Loucy (cell line): ENCODE measurements around the gene RPL9.
"Not testable (repeated sequence)": the region's sequence is repeated elsewhere in the genome, so short reads cannot be mapped to it uniquely, and the experiment has no call there.

ENCODE experiments used
- H2AFZ ChIP-seq: fragments of 200-600 bp; sonication (generic); 2 replicates; pipeline ENCODE4 v1.6.0; 2016; ENCODE audit warnings: antibody characterized with exemption, mild to moderate bottlenecking, low read length, moderate library complexity
- H3F3A ChIP-seq: fragments of 200-600 bp; 2 replicates; pipeline ENCODE4 v1.6.0; 2016; ENCODE audit warnings: antibody characterized with exemption, low read depth, mild to moderate bottlenecking
- H3K27me3 ChIP-seq: fragments of 200-600 bp; sonication (generic); 2 replicates; pipeline ENCODE4 v1.6.1; 2014; ENCODE audit warnings: low read length, mild to moderate bottlenecking; ENCODE audit not compliant: insufficient read depth, poor library complexity, severe bottlenecking
- H3K36me3 ChIP-seq: fragments of 200-600 bp; sonication (generic); 2 replicates; pipeline ENCODE4 v1.6.1; 2016; ENCODE audit warnings: low read length; ENCODE audit not compliant: insufficient read depth
- H3K4me1 ChIP-seq: fragments of 200-600 bp; sonication (generic); 2 replicates; pipeline ENCODE4 v1.5.1; 2014; ENCODE audit warnings: low read length, mild to moderate bottlenecking; ENCODE audit not compliant: insufficient read depth, poor library complexity, severe bottlenecking
- H3K4me2 ChIP-seq: fragments of 200-600 bp; sonication (generic); 2 replicates; pipeline ENCODE4 v1.6.0; 2014; ENCODE audit warnings: antibody characterized with exemption, low read length, low read depth, mild to moderate bottlenecking; ENCODE audit not compliant: poor library complexity, severe bottlenecking
- H3K4me3 ChIP-seq: fragments of 200-600 bp; sonication (generic); 2 replicates; pipeline ENCODE4 v1.5.1; 2014; ENCODE audit warnings: low read length, mild to moderate bottlenecking, mixed read lengths; ENCODE audit not compliant: poor library complexity, severe bottlenecking
- H3K79me2 ChIP-seq: fragments of 200-600 bp; sonication (generic); 2 replicates; pipeline ENCODE4 v1.6.1; 2014; ENCODE audit warnings: low read length; ENCODE audit not compliant: insufficient read depth
- H3K9ac ChIP-seq: fragments of 200-600 bp; sonication (generic); 2 replicates; pipeline ENCODE4 v1.6.0; 2014; ENCODE audit warnings: mild to moderate bottlenecking, low read depth, low read length, moderate library complexity; ENCODE audit not compliant: poor library complexity, severe bottlenecking
- H3K9me2 ChIP-seq: fragments of 200-600 bp; sonication (generic); replicated peaks from 2 replicates; pipeline ENCODE4 v1.6.1; 2016; ENCODE audit warnings: low read depth, low read length, mixed read lengths
- H3K9me3 ChIP-seq: fragments of 200-600 bp; sonication (generic); 2 replicates; pipeline ENCODE4 v1.6.1; 2014; ENCODE audit warnings: mild to moderate bottlenecking, antibody characterized with exemption, low read length, low read depth; ENCODE audit not compliant: insufficient read depth
- H4K20me1 ChIP-seq: fragments of 200-600 bp; sonication (generic); 2 replicates; pipeline ENCODE4 v1.6.0; 2014; ENCODE audit warnings: antibody characterized with exemption, low read length, mild to moderate bottlenecking; ENCODE audit not compliant: insufficient read depth, poor library complexity, severe bottlenecking
- EZH2phosphoT487 ChIP-seq: fragments of 200-600 bp; IDR thresholded peaks from 2 replicates; pipeline ENCODE4 v1.6.1; 2018; ENCODE audit warnings: antibody characterized with exemption, mild to moderate bottlenecking, moderate library complexity, borderline replicate concordance
- TF ChIP-seq, protein P1 (sequence below): fragments of 200-600 bp; sonication (generic); conservative IDR thresholded peaks from 2 replicates; pipeline ENCODE4 v1.5.1; 2014; ENCODE audit warnings: mild to moderate bottlenecking, antibody characterized with exemption, low read length

The RPL9 gene

DNA sequence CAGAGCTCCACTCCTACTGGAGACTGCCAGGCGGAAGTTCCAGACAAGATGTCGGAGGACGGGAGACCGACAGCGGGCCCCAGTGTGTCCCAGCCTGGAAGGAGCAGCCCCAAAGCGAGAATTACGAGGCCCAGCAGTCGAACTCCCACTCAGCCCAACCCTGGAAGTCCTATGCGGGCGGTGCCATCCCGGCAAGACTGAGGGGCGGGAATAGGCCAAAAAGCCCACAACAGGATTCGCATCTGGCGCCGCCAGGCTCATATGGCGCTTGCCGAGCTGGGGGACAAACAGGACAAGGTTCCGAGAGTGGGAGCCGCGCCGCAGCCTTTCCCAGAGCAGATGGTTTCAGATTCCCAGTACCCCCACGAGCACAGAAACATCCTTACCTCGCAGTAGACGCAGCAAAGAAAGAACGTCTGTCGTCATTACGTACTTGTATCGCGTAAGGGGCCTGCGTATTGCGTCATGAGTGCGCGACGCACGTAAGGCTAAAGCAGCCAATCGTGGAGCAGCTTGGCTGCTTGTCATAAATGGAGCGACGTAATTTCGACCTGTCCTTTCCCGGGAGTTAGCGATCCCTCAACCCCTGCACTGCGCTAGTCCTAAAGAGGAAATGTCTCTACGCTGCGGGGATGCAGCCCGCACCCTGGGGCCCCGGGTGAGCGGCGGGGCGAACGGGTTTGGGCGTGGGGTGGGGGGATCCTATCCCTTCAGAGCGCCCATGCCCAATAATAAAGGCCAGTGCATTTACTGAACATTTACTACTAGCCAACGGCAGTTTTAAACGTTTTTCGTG is at the start of gene RPL9, which contains the start of gene LIAS:
RPL9 (minus strand) TSS at position 418 of the 796 bp plus-strand sequence. CDS start 483 bp downstream, outside the sequence.
LIAS (plus strand) TSS at position 552 of the 796 bp plus-strand sequence; CDS start at position 614, 62 bp downstream.
- H3K4me3 ChIP-seq, result peak within 1 kb of the TSS; percentile 88
- H3K9me3 ChIP-seq, result no peaks in the 10 kb centered on the region
- H3F3A ChIP-seq, result no peaks in the 10 kb centered on the region
- peaks cover 28% of the 10 kb centered on the region for H3K4me1 ChIP-seq
- TF ChIP-seq EZH2phosphoT487, result no peak
- TF ChIP-seq, protein P1, sequence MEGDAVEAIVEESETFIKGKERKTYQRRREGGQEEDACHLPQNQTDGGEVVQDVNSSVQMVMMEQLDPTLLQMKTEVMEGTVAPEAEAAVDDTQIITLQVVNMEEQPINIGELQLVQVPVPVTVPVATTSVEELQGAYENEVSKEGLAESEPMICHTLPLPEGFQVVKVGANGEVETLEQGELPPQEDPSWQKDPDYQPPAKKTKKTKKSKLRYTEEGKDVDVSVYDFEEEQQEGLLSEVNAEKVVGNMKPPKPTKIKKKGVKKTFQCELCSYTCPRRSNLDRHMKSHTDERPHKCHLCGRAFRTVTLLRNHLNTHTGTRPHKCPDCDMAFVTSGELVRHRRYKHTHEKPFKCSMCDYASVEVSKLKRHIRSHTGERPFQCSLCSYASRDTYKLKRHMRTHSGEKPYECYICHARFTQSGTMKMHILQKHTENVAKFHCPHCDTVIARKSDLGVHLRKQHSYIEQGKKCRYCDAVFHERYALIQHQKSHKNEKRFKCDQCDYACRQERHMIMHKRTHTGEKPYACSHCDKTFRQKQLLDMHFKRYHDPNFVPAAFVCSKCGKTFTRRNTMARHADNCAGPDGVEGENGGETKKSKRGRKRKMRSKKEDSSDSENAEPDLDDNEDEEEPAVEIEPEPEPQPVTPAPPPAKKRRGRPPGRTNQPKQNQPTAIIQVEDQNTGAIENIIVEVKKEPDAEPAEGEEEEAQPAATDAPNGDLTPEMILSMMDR, result no peak
- H3K79me2 ChIP-seq, result peaks cover 77% of the 10 kb centered on the region
- H2AFZ ChIP-seq, result peak within 1 kb of the TSS; percentile 83
- H4K20me1 ChIP-seq, result peaks cover 49% of the 10 kb centered on the region
- no peaks in the 10 kb centered on the region for H3K9me2 ChIP-seq
- peak within 1 kb of the TSS; percentile 100 for H3K4me2 ChIP-seq
- H3K27me3 ChIP-seq, result peaks cover 9% of the 10 kb centered on the region
- H3K36me3 ChIP-seq, result peaks cover 34% of the 10 kb centered on the region
- H3K9ac ChIP-seq, result peak within 1 kb of the TSS; percentile 95

DNA sequence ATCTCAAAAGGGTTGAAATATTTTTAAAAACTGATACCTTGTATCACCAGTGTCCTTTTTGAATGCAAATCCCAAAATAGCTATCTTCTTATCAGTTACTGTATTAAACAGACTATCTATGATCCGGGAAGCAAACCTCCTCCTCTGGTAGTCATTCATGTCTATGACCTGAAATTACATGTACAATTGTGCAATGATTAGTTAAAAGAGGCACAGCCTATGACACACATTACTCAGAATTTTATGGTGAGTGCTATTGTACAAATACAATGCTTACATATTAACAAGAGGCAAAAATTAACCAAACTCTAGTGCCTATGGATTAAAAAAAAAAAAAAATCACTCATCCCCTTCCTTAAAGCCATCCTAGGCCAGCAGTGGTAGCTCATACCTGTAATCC is 46.9 kb upstream of the RPL9 start:
- Histone ChIP-seq H4K20me1 (no peaks in the 10 kb centered on the region), H3K9me2 (no peaks in the 10 kb centered on the region), H3K79me2 (no peaks in the 10 kb centered on the region), H3K9me3 (no peaks in the 10 kb centered on the region), H3F3A (no peaks in the 10 kb centered on the region), H3K27me3 (no peaks in the 10 kb centered on the region), H3K36me3 (peaks cover 87% of the 10 kb centered on the region), H3K4me1 (no peaks in the 10 kb centered on the region), H3K4me3 (no peak overlapping the region), H3K9ac (no peak overlapping the region), H3K4me2 (no peak overlapping the region), H2AFZ (no peak overlapping the region)
- no peak for TF ChIP-seq EZH2phosphoT487
- TF ChIP-seq, protein P1, result no peak

DNA sequence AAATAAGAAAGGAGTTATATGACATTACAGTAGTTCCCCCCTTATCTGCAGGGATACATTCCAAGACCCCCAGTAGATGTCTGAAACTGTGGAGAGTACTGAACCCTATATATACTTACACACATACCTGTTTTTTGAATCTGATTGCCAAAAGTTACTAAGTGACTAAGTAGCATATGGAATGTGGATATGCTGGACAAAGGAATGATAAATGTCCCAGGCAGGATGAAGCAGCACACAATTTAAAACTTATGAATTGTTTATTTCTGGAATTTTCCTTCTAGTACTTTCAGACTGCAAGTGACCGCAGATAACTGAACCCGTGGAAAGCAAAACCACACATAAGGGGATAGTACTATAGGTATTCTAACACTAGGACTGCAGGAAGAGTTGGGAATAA is 45.8 kb upstream of the RPL9 start:
- H3K4me1 ChIP-seq, result no peaks in the 10 kb centered on the region
- no peak overlapping the region for H3K9ac ChIP-seq
- H3K9me3 ChIP-seq, result no peaks in the 10 kb centered on the region
- TF ChIP-seq, protein P1, result no peak
- no peak for TF ChIP-seq EZH2phosphoT487
- H4K20me1 ChIP-seq, result no peaks in the 10 kb centered on the region
- H3K9me2 ChIP-seq, result no peaks in the 10 kb centered on the region
- no peaks in the 10 kb centered on the region for H3F3A ChIP-seq
- no peak overlapping the region for H2AFZ ChIP-seq
- no peak overlapping the region for H3K4me2 ChIP-seq
- H3K4me3 ChIP-seq, result no peak overlapping the region
- H3K36me3 ChIP-seq, result peaks cover 81% of the 10 kb centered on the region
- H3K79me2 ChIP-seq, result no peaks in the 10 kb centered on the region
- no peaks in the 10 kb centered on the region for H3K27me3 ChIP-seq

DNA sequence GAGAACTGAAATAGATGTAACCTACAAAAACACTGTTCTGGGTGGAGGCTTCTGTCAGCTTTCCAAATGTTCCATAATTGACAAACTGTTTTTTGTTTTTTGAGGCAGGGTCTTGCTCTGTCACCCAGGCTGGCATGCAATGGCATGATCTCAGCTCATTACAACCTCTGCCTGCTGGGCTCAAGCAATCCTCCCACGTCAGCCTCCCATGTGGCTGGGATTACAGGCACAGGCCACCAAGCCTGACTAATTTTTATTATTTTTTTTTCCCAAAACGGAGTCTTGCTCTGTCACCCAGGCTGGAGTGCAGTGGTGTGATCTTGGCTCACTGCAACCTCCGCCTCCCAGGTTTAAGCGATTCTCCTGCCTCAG is 43.9 kb upstream of the RPL9 start:
- H2AFZ ChIP-seq, H3F3A ChIP-seq, H4K20me1 ChIP-seq, H3K9me2 ChIP-seq, H3K79me2 ChIP-seq, H3K9ac ChIP-seq, H3K9me3 ChIP-seq, H3K27me3 ChIP-seq, H3K4me1 ChIP-seq, H3K4me3 ChIP-seq, H3K4me2 ChIP-seq: not testable (repeated sequence)
- H3K36me3 ChIP-seq, result peaks cover 75% of the 10 kb centered on the region; the same call in 1 of the 2 replicates
